Measurements from ENCODE around the gene COX15.

- TF ChIP-seq CTCF (IDR thresholded peaks at IDR 0.05; ENCODE audit: low read depth, low read length, poor library complexity, severe bottlenecking): no peak
- no peak for TF ChIP-seq EZH2phosphoT487 (IDR thresholded peaks at IDR 0.05; ENCODE audit: borderline replicate concordance, low read length)
These were observed 43.9 kb upstream of the COX15 start for GRCh38 chr10:99775850-99776249.

All from DOHH2 (cell line).